NT2/D1 (cell line): ENCODE results near the gene SPOPL.

Experiments used
- SUZ12 ChIP-seq: IDR thresholded peaks from 2 replicates; pipeline ENCODE4 v1.6.1; 2011; ENCODE audit not compliant: insufficient read length, insufficient read depth; ENCODE audit errors: extremely low read depth
- YY1 ChIP-seq: IDR thresholded peaks from 2 replicates; pipeline ENCODE4 v1.6.1; 2011; ENCODE audit not compliant: insufficient read length, insufficient read depth
- ZNF274 ChIP-seq: IDR thresholded peaks from 2 replicates; pipeline ENCODE4 v1.6.1; 2011; ENCODE audit warnings: mild to moderate bottlenecking, low read depth, low read length

DNA sequence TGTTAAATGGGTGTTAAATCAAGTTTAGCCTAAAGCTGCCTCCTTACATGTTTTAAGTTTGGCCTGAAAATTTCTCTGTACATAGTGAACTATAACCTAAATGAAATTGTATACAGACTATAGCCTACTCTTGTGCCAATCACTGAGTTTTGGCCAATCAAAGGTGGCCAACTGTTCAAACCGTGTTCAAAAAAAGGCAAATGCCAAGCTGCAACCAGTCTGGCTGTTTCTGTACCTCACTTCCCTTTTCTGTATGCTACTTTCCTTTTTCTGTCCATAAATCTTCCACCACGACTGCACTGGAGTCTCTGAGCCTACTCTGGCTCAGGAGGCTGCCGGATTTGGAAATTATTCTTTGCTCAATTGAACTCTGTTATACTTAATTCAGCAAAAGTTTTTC lies 121.0 kb downstream of the SPOPL start:
- TF ChIP-seq YY1 (no peak), SUZ12 (no peak), ZNF274 (no peak)
